Muscle layer of duodenum (tissue), 2 donors: ENCODE data around the gene CBLIF.
"Not testable (repeated sequence)": the region's sequence is repeated elsewhere in the genome, so short reads cannot be mapped to it uniquely, and the experiment has no call there.

ENCODE experiments used
- H3K27ac ChIP-seq: one replicate; pipeline ENCODE4 v1.7.0; 2013; ENCODE audit warnings: mild to moderate bottlenecking, low read length
- H3K27me3 ChIP-seq: one replicate; pipeline ENCODE4 v1.7.0; 2013; ENCODE audit warnings: low read depth, mild to moderate bottlenecking, control low read depth, low read length
- H3K36me3 ChIP-seq, 2 donors: one replicate each; pipeline ENCODE4 v1.7.0; 2013; ENCODE audit warnings: low read length in 2 of 2, control low read depth in 1 of 2, mild to moderate bottlenecking in 1 of 2; ENCODE audit not compliant: insufficient read depth in 2 of 2, control insufficient read depth in 1 of 2
- H3K4me1 ChIP-seq, 2 donors: one replicate each; pipeline ENCODE4 v1.7.0; 2013; ENCODE audit warnings: low read length in 2 of 2, mild to moderate bottlenecking in 2 of 2, control low read depth in 1 of 2, moderate library complexity in 1 of 2; ENCODE audit not compliant: insufficient read depth in 2 of 2, control insufficient read depth in 1 of 2
- H3K4me3 ChIP-seq, 2 donors: one replicate each; pipeline ENCODE4 v1.7.0; 2013; ENCODE audit warnings: low read length in 2 of 2, low read depth in 1 of 2, mild to moderate bottlenecking in 1 of 2
- H3K9me3 ChIP-seq, 2 donors: one replicate each; pipeline ENCODE4 v1.7.0; 2013; ENCODE audit warnings: low read length in 2 of 2, control low read depth in 1 of 2, mild to moderate bottlenecking in 1 of 2; ENCODE audit not compliant: control insufficient read depth in 1 of 2
- donor health status: healthy.

CBLIF gene

GRCh38 chr11:59791639-59792038 is 53.7 kb downstream of the CBLIF start:
- H3K4me3 ChIP-seq, result no peak overlapping the region
- H3K27ac ChIP-seq, result no peak overlapping the region
- no peaks in the 10 kb centered on the region for H3K9me3 ChIP-seq
- H3K27me3 ChIP-seq, result no peaks in the 10 kb centered on the region
- H3K4me1 ChIP-seq, result peaks cover 0 to 13% of the 10 kb centered on the region in 2 donors
- peaks cover 42 to 78% of the 10 kb centered on the region in 2 donors for H3K36me3 ChIP-seq

DNA sequence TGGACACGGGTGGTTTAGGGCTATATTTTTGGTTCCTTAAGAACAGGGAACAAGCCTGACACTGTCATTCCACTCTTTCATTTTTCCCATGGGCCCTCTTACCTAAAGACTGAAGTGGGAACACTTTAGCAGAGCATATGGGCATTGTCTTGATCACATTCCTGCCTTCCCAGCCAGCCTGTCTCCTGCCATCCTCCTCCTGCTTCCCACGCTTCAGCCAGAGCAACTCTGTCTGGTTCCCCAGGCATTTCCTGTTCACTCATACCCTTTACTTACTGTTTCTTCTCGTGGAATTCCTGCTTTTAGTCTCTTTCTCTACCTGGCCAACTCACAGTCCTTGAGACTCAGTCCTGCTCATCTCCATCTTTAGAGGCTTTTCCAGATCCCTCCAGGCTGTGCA is 57.5 kb downstream of the CBLIF start:
- H3K9me3 ChIP-seq, result no peaks in the 10 kb centered on the region
- H3K4me1 ChIP-seq, result peaks cover 0 to 15% of the 10 kb centered on the region in 2 donors
- no peak overlapping the region for H3K4me3 ChIP-seq
- H3K36me3 ChIP-seq, result peaks cover 12 to 45% of the 10 kb centered on the region in 2 donors
- H3K27me3 ChIP-seq, result no peaks in the 10 kb centered on the region
- H3K27ac ChIP-seq, result no peak overlapping the region

DNA sequence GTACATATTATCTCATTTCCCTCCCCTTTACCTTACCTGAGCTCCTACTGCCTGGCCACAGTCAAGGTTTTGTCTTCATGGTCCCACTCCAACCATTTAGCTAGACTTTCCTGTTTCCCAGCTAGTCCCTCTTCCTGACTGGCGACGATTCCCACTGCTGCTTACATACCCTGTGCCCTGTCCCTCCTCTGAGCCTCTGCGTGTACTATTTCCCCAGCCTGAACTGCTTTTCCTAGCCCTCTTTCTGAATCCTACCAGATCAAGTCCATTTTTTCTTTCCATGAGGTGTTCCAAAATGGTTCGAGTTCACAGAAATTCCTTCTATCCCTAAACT is 58.1 kb downstream of the CBLIF start:
- peaks cover 6 to 39% of the 10 kb centered on the region in 2 donors for H3K36me3 ChIP-seq
- H3K4me1 ChIP-seq, result peaks cover 0 to 15% of the 10 kb centered on the region in 2 donors
- H3K27me3 ChIP-seq, result no peaks in the 10 kb centered on the region
- H3K4me3 ChIP-seq, result no peak overlapping the region
- no peaks in the 10 kb centered on the region for H3K9me3 ChIP-seq
- H3K27ac ChIP-seq, result no peak overlapping the region

GRCh38 chr11:59785818-59786217 is 59.5 kb downstream of the CBLIF start:
- no peak overlapping the region for H3K4me3 ChIP-seq
- H3K27me3 ChIP-seq, result no peaks in the 10 kb centered on the region
- peaks cover 0 to 34% of the 10 kb centered on the region in 2 donors for H3K36me3 ChIP-seq
- no peaks in the 10 kb centered on the region for H3K9me3 ChIP-seq
- no peak overlapping the region for H3K27ac ChIP-seq
- peaks cover 0 to 15% of the 10 kb centered on the region in 2 donors for H3K4me1 ChIP-seq

- Histone ChIP-seq H3K36me3 (peaks cover 0 to 22% of the 10 kb centered on the region in 2 donors), H3K4me1 (peaks cover 0 to 15% of the 10 kb centered on the region in 2 donors)
- not testable (repeated sequence) for H3K4me3 ChIP-seq, H3K27ac ChIP-seq, H3K9me3 ChIP-seq, H3K27me3 ChIP-seq
These were observed 60.9 kb downstream of the CBLIF start for GRCh38 chr11:59784441-59784840.

DNA sequence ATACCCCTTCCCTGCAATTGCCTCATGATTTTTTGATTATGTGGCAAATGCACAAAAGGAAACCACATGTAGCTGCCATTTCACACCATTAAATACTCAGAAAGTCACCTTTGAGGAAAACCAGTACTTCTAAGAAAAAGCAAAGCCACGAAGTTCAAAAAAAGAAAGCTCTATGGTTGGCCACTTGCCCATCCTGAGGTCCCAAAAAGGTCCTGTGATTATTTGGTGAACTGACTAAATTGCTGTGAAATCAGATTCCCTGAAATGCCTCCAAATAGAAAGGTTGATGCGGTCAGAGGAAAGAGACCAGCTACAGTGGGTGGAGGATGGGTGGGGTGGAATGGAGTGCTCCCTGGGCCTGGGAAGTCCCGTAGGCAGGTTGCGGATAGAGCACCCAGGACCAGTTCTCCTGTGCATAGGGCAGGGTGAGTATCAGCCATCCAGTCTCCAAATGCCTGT is 61.6 kb downstream of the CBLIF start:
- Histone ChIP-seq H3K36me3 (peaks cover 0 to 14% of the 10 kb centered on the region in 2 donors), H3K27ac (no peak overlapping the region), H3K4me3 (no peak overlapping the region), H3K9me3 (no peaks in the 10 kb centered on the region), H3K27me3 (no peaks in the 10 kb centered on the region), H3K4me1 (peaks cover 0 to 15% of the 10 kb centered on the region in 2 donors)

DNA sequence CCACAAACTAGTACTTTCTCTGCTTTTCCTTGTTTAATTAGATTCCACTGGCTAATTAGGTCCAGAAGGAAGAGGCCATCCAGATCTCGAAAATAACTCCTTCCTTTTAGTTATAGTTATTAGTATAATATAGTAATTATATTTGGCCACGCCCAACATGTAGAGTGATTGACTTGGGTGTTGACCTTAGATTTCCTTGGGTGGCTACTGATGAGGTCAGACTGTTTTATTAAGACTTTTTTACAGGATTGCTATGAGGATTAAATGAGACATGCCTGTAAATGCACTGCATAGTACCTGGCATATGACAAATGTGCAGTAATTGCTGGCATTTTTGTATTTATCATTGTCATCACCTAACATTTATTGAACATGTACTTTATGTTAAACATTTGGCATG is 63.2 kb downstream of the CBLIF start:
- Histone ChIP-seq H3K27me3 (no peaks in the 10 kb centered on the region), H3K9me3 (no peaks in the 10 kb centered on the region), H3K4me1 (peaks cover 0 to 7% of the 10 kb centered on the region in 2 donors), H3K36me3 (peaks cover 0 to under 1% of the 10 kb centered on the region in 2 donors), H3K27ac (no peak overlapping the region), H3K4me3 (no peak overlapping the region)

DNA sequence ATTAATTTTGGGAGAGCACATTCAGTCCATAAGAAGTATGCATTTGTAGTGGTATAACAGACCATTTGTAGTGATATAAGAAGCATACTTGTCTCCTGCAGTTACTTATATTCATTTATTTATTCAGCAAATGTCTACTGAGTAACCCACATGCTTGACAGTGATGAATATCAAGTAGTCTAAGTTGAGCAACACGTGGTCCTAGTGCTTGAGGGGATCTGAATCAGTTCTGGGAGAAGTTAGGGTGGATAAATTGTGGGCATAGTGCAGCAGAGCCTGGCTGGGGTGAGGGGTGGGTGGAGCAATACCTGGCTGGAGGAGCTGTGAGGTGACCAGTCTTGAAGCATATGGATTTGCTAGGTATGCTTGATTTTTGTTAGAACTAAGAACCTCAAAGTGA is 65.8 kb downstream of the CBLIF start:
- Histone ChIP-seq H3K36me3 (peaks cover 0 to 5% of the 10 kb centered on the region in 2 donors), H3K9me3 (no peaks in the 10 kb centered on the region), H3K4me3 (no peak overlapping the region), H3K27ac (no peak overlapping the region), H3K4me1 (no peaks in the 10 kb centered on the region), H3K27me3 (no peaks in the 10 kb centered on the region)
